GM19468 (cell line): ENCODE results near the gene SEC31A.

ENCODE experiments used
- ATAC-seq: cut with Tn5 transposase; IDR thresholded peaks from one replicate; pipeline ENCODE4 v1.9.1; 2021; ENCODE audit warnings: mild to moderate bottlenecking, moderate library complexity, moderate number of reproducible peaks; ENCODE audit not compliant: unreplicated experiment; ENCODE audit errors: extremely low read depth

Gene SEC31A

DNA sequence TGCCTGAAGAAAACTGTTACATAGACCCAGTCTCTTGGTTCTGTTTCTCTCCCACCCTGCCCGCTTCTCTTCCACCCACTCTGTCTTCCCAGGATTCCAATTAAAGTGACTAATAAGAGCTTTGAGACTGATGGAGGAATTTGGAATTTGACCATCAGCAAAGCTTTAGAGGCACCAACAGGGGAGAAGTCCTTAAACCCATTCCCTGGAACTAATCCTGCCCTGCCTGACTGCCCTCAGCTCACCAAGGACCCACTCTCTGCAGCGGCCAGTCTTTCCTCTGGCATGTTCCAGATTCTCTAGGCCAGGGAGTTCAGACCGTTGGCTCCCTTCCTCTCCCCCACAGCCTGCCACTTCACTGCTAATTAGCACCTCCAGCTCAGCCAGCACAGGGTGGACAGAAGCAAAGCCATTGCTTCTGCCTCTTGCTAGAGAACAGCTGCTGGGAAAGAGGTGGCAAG, 116.2 kb downstream of the SEC31A start:
- ATAC-seq, result no peak

DNA sequence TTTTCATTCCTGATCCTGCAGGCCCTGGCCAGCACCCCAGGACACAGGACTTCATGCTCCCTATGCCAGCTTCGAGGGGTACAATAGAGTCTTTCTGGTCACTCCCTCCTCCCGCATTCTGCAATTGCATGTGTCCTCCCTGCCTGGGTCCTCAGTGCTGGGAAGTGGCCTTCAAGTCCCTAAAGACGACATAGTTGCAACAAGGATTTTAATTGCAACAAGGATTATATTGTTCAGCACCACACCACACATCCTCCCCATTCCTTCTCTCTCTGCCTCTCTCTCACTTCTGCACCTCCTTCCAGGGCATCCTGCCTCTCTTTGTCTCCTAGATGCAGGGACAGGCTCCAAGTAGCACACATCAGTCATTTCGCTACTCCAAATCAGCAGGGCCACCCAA, 117.9 kb downstream of the SEC31A start:
- no peak for ATAC-seq

DNA sequence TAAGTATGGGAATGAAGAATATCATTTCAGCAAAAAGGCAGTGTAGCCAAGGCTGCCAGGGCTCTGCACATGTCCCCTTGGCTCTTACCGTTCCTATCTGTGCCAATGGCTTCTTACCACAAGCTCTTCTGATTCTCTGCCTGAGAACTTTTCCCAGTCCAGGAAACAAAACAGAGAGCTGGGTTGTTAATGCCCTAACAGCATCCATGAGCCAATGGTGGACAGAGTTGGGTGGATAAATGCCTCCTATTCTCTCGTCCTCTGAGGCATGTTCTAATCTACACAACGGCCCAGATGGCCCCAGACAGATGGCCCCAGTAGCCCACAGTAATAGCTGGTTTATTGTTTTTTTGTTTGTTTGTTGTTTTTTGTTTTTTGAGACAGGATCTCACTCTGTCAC, 120.3 kb downstream of the SEC31A start:
- no peak for ATAC-seq
